Measurements from ENCODE around the gene KIF9.
"Not testable (repeated sequence)": the region's sequence is repeated elsewhere in the genome, so short reads cannot be mapped to it uniquely, and the experiment has no call there.

Gene KIF9

GRCh38 chr3:47186285-47186684 is 96.3 kb downstream of the KIF9 start:
- DNase-seq (ENCODE audit: low read depth): no peak

- not testable (repeated sequence) for DNase-seq (ENCODE audit: low read depth)
Observed at GRCh38 chr3:47181685-47182084, 100.9 kb downstream of the KIF9 start.

GRCh38 chr3:47180011-47180410 is 102.6 kb downstream of the KIF9 start:
- DNase-seq (ENCODE audit: low read depth): not testable (repeated sequence)

Measured in HS-27A (cell line).